HG03378 (cell line): Measurements from ENCODE around the gene RNF26.

Experiments used
- ATAC-seq: cut with Tn5 transposase; IDR thresholded peaks from one replicate; pipeline ENCODE4 v1.9.1; 2021; ENCODE audit warnings: mild to moderate bottlenecking, moderate library complexity; ENCODE audit not compliant: unreplicated experiment

RNF26 gene

GRCh38 chr11:119335655-119336543, 1.6 kb downstream of the RNF26 start:
- no peak for ATAC-seq

GRCh38 chr11:119336744-119337469, 2.6 kb downstream of the RNF26 start:
- ATAC-seq, result no peak

- ATAC-seq, result no peak
These were observed 3.4 kb downstream of the RNF26 start for GRCh38 chr11:119337581-119338317.

GRCh38 chr11:119338318-119338890, 4.1 kb downstream of the RNF26 start:
- no peak for ATAC-seq

- ATAC-seq, result no peak
These were observed 4.8 kb downstream of the RNF26 start for GRCh38 chr11:119338965-119339588.

- no peak for ATAC-seq
These were observed 5.4 kb downstream of the RNF26 start for GRCh38 chr11:119339589-119340334.

GRCh38 chr11:119340335-119341221, 6.3 kb downstream of the RNF26 start, which contains the start of gene C1QTNF5:
Gene C1QTNF5 (minus strand): TSS chr11:119340883. CDS start chr11:119340397, 486 bp downstream.
- no peak for ATAC-seq

GRCh38 chr11:119341222-119342022, 7.1 kb downstream of the RNF26 start:
- ATAC-seq, result no peak

GRCh38 chr11:119342023-119342300, 7.6 kb downstream of the RNF26 start:
- ATAC-seq, result no peak

GRCh38 chr11:119342362-119343130, 8.2 kb downstream of the RNF26 start:
- ATAC-seq, result no peak

GRCh38 chr11:119343726-119344125, 9.4 kb downstream of the RNF26 start:
- no peak for ATAC-seq

GRCh38 chr11:119344291-119345010, 10.1 kb downstream of the RNF26 start:
- no peak for ATAC-seq

GRCh38 chr11:119345685-119346084, 11.4 kb downstream of the RNF26 start:
- ATAC-seq, result no peak

GRCh38 chr11:119346605-119347004, 12.3 kb downstream of the RNF26 start, which contains the start of gene MFRP:
Gene MFRP (minus strand): TSS chr11:119346705. CDS start chr11:119346513, 192 bp downstream.
- no peak for ATAC-seq

- ATAC-seq, result no peak
These were observed 12.9 kb downstream of the RNF26 start for GRCh38 chr11:119347242-119347641.

- no peak for ATAC-seq
These were observed 13.7 kb downstream of the RNF26 start for GRCh38 chr11:119347940-119348605.
